Mesenchymal stem cell (in vitro differentiated cells and primary cell): ENCODE data around the gene MAPKBP1.

Source experiments
- DNase-seq: peaks from one replicate; pipeline ENCODE4 v3.0.0-alpha.2; 2013
- H2AFZ ChIP-seq: one replicate; pipeline ENCODE4 v1.6.1; 2013; ENCODE audit warnings: low read depth, mild to moderate bottlenecking, control low read depth, inconsistent platforms, low read length, moderate library complexity
- H2AK5ac ChIP-seq: 2 replicates; pipeline ENCODE4 v1.6.1; 2013; ENCODE audit warnings: low read length, moderate library complexity, mild to moderate bottlenecking, inconsistent platforms; ENCODE audit not compliant: severe bottlenecking
- H2BK120ac ChIP-seq: one replicate; pipeline ENCODE4 v1.6.1; 2013; ENCODE audit warnings: low read depth, mild to moderate bottlenecking, inconsistent platforms, low read length, moderate library complexity
- H2BK12ac ChIP-seq, 2 experiments: one replicate each; pipeline ENCODE4 v1.6.1; 2013; ENCODE audit warnings: inconsistent platforms in 2 of 2, low read length in 2 of 2, mild to moderate bottlenecking in 2 of 2, moderate library complexity in 2 of 2, control low read depth in 1 of 2
- H2BK15ac ChIP-seq: one replicate; pipeline ENCODE4 v1.6.1; 2013; ENCODE audit warnings: mild to moderate bottlenecking, low read depth, inconsistent platforms; ENCODE audit not compliant: poor library complexity, severe bottlenecking
- H2BK5ac ChIP-seq: 2 replicates; pipeline ENCODE4 v1.6.1; 2013; ENCODE audit warnings: low read depth, mild to moderate bottlenecking, low read length, control low read depth, inconsistent platforms; ENCODE audit not compliant: poor library complexity, severe bottlenecking
- H3K14ac ChIP-seq, 2 experiments: one replicate each; pipeline ENCODE4 v1.6.1; 2013; ENCODE audit warnings: inconsistent platforms in 2 of 2, low read length in 2 of 2, control low read depth in 1 of 2, mild to moderate bottlenecking in 1 of 2, moderate library complexity in 1 of 2
- H3K18ac ChIP-seq, 2 experiments: one replicate each; pipeline ENCODE4 v1.6.1; 2013; ENCODE audit warnings: inconsistent platforms in 2 of 2, low read length in 2 of 2, control low read depth in 1 of 2, low read depth in 1 of 2, mild to moderate bottlenecking in 1 of 2
- H3K23ac ChIP-seq, 2 experiments: one replicate each; pipeline ENCODE4 v1.6.1; 2013; ENCODE audit warnings: inconsistent platforms in 2 of 2, low read length in 2 of 2, mild to moderate bottlenecking in 2 of 2, moderate library complexity in 2 of 2, control low read depth in 1 of 2
- H3K27ac ChIP-seq: 2 replicates; pipeline ENCODE4 v1.5.1; 2013; ENCODE audit warnings: mild to moderate bottlenecking, moderate library complexity, low read length, control low read depth, inconsistent platforms; ENCODE audit not compliant: poor library complexity, severe bottlenecking
- H3K27me3 ChIP-seq, 2 experiments: 2 replicates each; pipeline versions ENCODE4 v1.6.1 to v1.7.0; 2013; ENCODE audit warnings: low read length in 2 of 2, mild to moderate bottlenecking in 2 of 2, moderate library complexity in 2 of 2, control low read depth in 1 of 2, inconsistent platforms in 1 of 2; ENCODE audit not compliant: control insufficient read depth in 1 of 2, insufficient read depth in 1 of 2
- H3K36me3 ChIP-seq, 2 experiments: 2 replicates each; pipeline versions ENCODE4 v1.6.1 to v1.7.0; 2013; ENCODE audit warnings: low read length in 2 of 2, control low read depth in 1 of 2, inconsistent platforms in 1 of 2, low read depth in 1 of 2, mild to moderate bottlenecking in 1 of 2; ENCODE audit not compliant: insufficient read depth in 2 of 2, control insufficient read depth in 1 of 2
- H3K4ac ChIP-seq, 2 experiments: one replicate each; pipeline ENCODE4 v1.6.1; 2013; ENCODE audit warnings: inconsistent platforms in 2 of 2, low read length in 2 of 2, mild to moderate bottlenecking in 2 of 2, moderate library complexity in 2 of 2, control low read depth in 1 of 2, low read depth in 1 of 2
- H3K4me1 ChIP-seq: 2 replicates; pipeline ENCODE4 v1.6.1; 2013; ENCODE audit warnings: low read depth, low read length, control low read depth; ENCODE audit not compliant: control insufficient read depth, insufficient read depth
- H3K4me2 ChIP-seq: 2 replicates; pipeline ENCODE4 v1.6.1; 2013; ENCODE audit warnings: low read length, mild to moderate bottlenecking, inconsistent platforms; ENCODE audit not compliant: poor library complexity, severe bottlenecking
- H3K4me3 ChIP-seq, 2 experiments: 2 replicates each; pipeline versions ENCODE4 v1.5.1 to v1.7.0; 2013; ENCODE audit warnings: low read length in 2 of 2, mild to moderate bottlenecking in 2 of 2, control low read depth in 1 of 2, low read depth in 1 of 2; ENCODE audit not compliant: insufficient read depth in 1 of 2
- H3K79me1 ChIP-seq: replicated peaks from 2 replicates; pipeline ENCODE4 v1.6.1; 2013; ENCODE audit warnings: mild to moderate bottlenecking, control low read depth, low read length, inconsistent platforms; ENCODE audit not compliant: poor library complexity, severe bottlenecking
- H3K9ac ChIP-seq: 2 replicates; pipeline ENCODE4 v1.7.0; 2013; ENCODE audit warnings: mild to moderate bottlenecking, low read length, moderate library complexity
- H3K9me3 ChIP-seq: 2 replicates; pipeline ENCODE4 v1.7.0; 2013; ENCODE audit warnings: mild to moderate bottlenecking, low read length; ENCODE audit not compliant: control insufficient read depth
- H4K8ac ChIP-seq: one replicate; pipeline ENCODE4 v1.6.1; 2013; ENCODE audit warnings: inconsistent platforms, mild to moderate bottlenecking, low read length, moderate library complexity
- H4K91ac ChIP-seq: one replicate; pipeline ENCODE4 v1.6.1; 2013; ENCODE audit warnings: mild to moderate bottlenecking, low read length, inconsistent platforms
- WGBS: methylation state at CpG from one replicate; pipeline ENCODE4 v1.1.7; 2013; ENCODE audit warnings: mixed read lengths; 5-methylcytosine and 5-hydroxymethylcytosine counted together

The MAPKBP1 gene

GRCh38 chr15:41778521-41778920 lies 4.2 kb downstream of the MAPKBP1 start:
- Histone ChIP-seq H3K79me1 (peaks cover 18% of the 10 kb centered on the region), H4K91ac (no peak overlapping the region), H2AK5ac (no peak overlapping the region), H2BK12ac (no peak overlapping the region), H3K23ac (no peak overlapping the region), H2AFZ (no peak overlapping the region), H3K4me2 (no peak overlapping the region), H3K4ac (no peak overlapping the region), H3K18ac (no peak overlapping the region), H2BK5ac (no peak overlapping the region), H2BK15ac (no peak overlapping the region), H3K36me3 (no peaks in the 10 kb centered on the region), H3K9ac (peak overlapping the region; percentile 22), H3K27ac (no peak overlapping the region), H3K4me1 (peaks cover 7% of the 10 kb centered on the region), H3K9me3 (no peaks in the 10 kb centered on the region), H3K14ac (no peak overlapping the region), H3K4me3 (no peak overlapping the region), H2BK120ac (no peak overlapping the region), H4K8ac (no peak overlapping the region), H3K27me3 (no peaks in the 10 kb centered on the region)
- no CpG with 5 or more reads among the region's 1 CpG for WGBS
- DNase-seq, result no peak

- no peak overlapping the region for H3K4ac ChIP-seq
- peak; percentile 59 for DNase-seq
- no peak overlapping the region for H3K9ac ChIP-seq
- no peak overlapping the region for H3K14ac ChIP-seq
- no peak overlapping the region for H2BK15ac ChIP-seq
- peaks cover 7% of the 10 kb centered on the region for H3K4me1 ChIP-seq
- no peak overlapping the region for H3K27ac ChIP-seq
- H3K4me2 ChIP-seq, result no peak overlapping the region
- H4K8ac ChIP-seq, result no peak overlapping the region
- 95% methylated on average over 3 of the region's 4 CpGs for WGBS
- H3K27me3 ChIP-seq, result no peaks in the 10 kb centered on the region
- H2BK120ac ChIP-seq, result peak overlapping the region; percentile 43
- no peak overlapping the region for H3K18ac ChIP-seq
- no peaks in the 10 kb centered on the region for H3K36me3 ChIP-seq
- H2AK5ac ChIP-seq, result no peak overlapping the region
- H4K91ac ChIP-seq, result peak overlapping the region; percentile 21
- peak overlapping the region in 1 of 2 experiments; percentile 30 for H3K23ac ChIP-seq
- no peak overlapping the region for H2AFZ ChIP-seq
- no peak overlapping the region for H2BK12ac ChIP-seq
- peak overlapping the region in 1 of 2 experiments; percentile 15 for H3K4me3 ChIP-seq
- H2BK5ac ChIP-seq, result no peak overlapping the region
- H3K9me3 ChIP-seq, result no peaks in the 10 kb centered on the region
- peaks cover 20% of the 10 kb centered on the region for H3K79me1 ChIP-seq
Observed at GRCh38 chr15:41779662-41780157, 5.4 kb downstream of the MAPKBP1 start.

GRCh38 chr15:41780266-41780665 lies 6.0 kb downstream of the MAPKBP1 start:
- no peak overlapping the region for H2BK15ac ChIP-seq
- H3K36me3 ChIP-seq, result no peaks in the 10 kb centered on the region
- H3K23ac ChIP-seq, result no peak overlapping the region
- DNase-seq, result peak; percentile 58
- no peak overlapping the region for H3K9ac ChIP-seq
- no peak overlapping the region for H4K8ac ChIP-seq
- no peak overlapping the region for H2BK120ac ChIP-seq
- H3K9me3 ChIP-seq, result no peaks in the 10 kb centered on the region
- no peak overlapping the region for H3K14ac ChIP-seq
- no peak overlapping the region for H4K91ac ChIP-seq
- H3K27ac ChIP-seq, result no peak overlapping the region
- H2BK5ac ChIP-seq, result no peak overlapping the region
- peaks cover 20% of the 10 kb centered on the region for H3K79me1 ChIP-seq
- no peak overlapping the region for H3K18ac ChIP-seq
- H2AFZ ChIP-seq, result no peak overlapping the region
- no peak overlapping the region for H2AK5ac ChIP-seq
- peaks cover 3% of the 10 kb centered on the region for H3K4me1 ChIP-seq
- H3K27me3 ChIP-seq, result no peaks in the 10 kb centered on the region
- no peak overlapping the region for H3K4ac ChIP-seq
- H3K4me3 ChIP-seq, result peak overlapping the region in 1 of 2 experiments; percentile 15
- WGBS, result 100% methylated on average over 1 of the region's 2 CpGs
- H3K4me2 ChIP-seq, result no peak overlapping the region
- H2BK12ac ChIP-seq, result no peak overlapping the region

GRCh38 chr15:41780727-41781126 lies 6.4 kb downstream of the MAPKBP1 start:
- Histone ChIP-seq H3K4me2 (no peak overlapping the region), H4K8ac (no peak overlapping the region), H3K18ac (no peak overlapping the region), H2BK12ac (no peak overlapping the region), H2BK5ac (no peak overlapping the region), H4K91ac (no peak overlapping the region), H2BK15ac (no peak overlapping the region), H2AFZ (no peak overlapping the region), H3K79me1 (peaks cover 16% of the 10 kb centered on the region), H3K27ac (no peak overlapping the region), H3K23ac (no peak overlapping the region), H3K9me3 (no peaks in the 10 kb centered on the region), H3K4me1 (peaks cover 3% of the 10 kb centered on the region), H3K9ac (no peak overlapping the region), H2AK5ac (no peak overlapping the region), H3K36me3 (no peaks in the 10 kb centered on the region), H3K4ac (no peak overlapping the region), H3K27me3 (no peaks in the 10 kb centered on the region), H3K14ac (no peak overlapping the region), H2BK120ac (no peak overlapping the region), H3K4me3 (no peak overlapping the region)
- peak; percentile 30 for DNase-seq
- WGBS, result no CpG with 5 or more reads among the region's 1 CpG
